Measurements from ENCODE around the gene OSBPL5. TPM values are rescaled to one million over a fixed set of nuclear protein-coding genes. Genes with fewer than 3 reads are reported as not detected.
"Not testable (repeated sequence)": the region's sequence is repeated elsewhere in the genome, so short reads cannot be mapped to it uniquely, and the experiment has no call there.

OSBPL5 gene
- total RNA-seq, 1 experiment from 2014 or later = 51.4 TPM

GRCh38 chr11:3064709-3065108 lies 100.4 kb downstream of the OSBPL5 start:
- ATAC-seq; H3K9me3 ChIP-seq (ENCODE audit: low read length); H4K20me1 ChIP-seq (ENCODE audit: low read length); H2AFZ ChIP-seq (ENCODE audit: low read length); H3K4me3 ChIP-seq (ENCODE audit: low read length); H3K27me3 ChIP-seq (ENCODE audit: low read length); POLR2A ChIA-PET (ENCODE audit: unreplicated experiment); DNase-seq; H3K79me2 ChIP-seq (ENCODE audit: low read length); intact Hi-C loops (cut with micrococcal nuclease); H3K9me2 ChIP-seq (replicated peaks; ENCODE audit: low read length); H3F3A ChIP-seq (ENCODE audit: low read length, unreplicated experiment); H3K9ac ChIP-seq (ENCODE audit: low read length); H3K27ac ChIP-seq (ENCODE audit: low read length); H3K36me3 ChIP-seq (ENCODE audit: low read depth, low read length); H3K4me2 ChIP-seq (ENCODE audit: low read length); H3K4me1 ChIP-seq (ENCODE audit: insufficient read depth, low read length); BruUV-seq (replicated peaks); CTCF ChIA-PET: not testable (repeated sequence)

GRCh38 chr11:3063876-3064275 lies 101.2 kb downstream of the OSBPL5 start:
- H2AFZ ChIP-seq (ENCODE audit: low read length); H3K9ac ChIP-seq (ENCODE audit: low read length); H3K9me3 ChIP-seq (ENCODE audit: low read length); H3K4me1 ChIP-seq (ENCODE audit: insufficient read depth, low read length); H3K27ac ChIP-seq (ENCODE audit: low read length); intact Hi-C loops (cut with micrococcal nuclease); H3K4me3 ChIP-seq (ENCODE audit: low read length); H3K36me3 ChIP-seq (ENCODE audit: low read depth, low read length); H3F3A ChIP-seq (ENCODE audit: low read length, unreplicated experiment); H3K4me2 ChIP-seq (ENCODE audit: low read length); ATAC-seq; H3K9me2 ChIP-seq (replicated peaks; ENCODE audit: low read length); POLR2A ChIA-PET (ENCODE audit: unreplicated experiment); DNase-seq; CTCF ChIA-PET; H3K27me3 ChIP-seq (ENCODE audit: low read length); H4K20me1 ChIP-seq (ENCODE audit: low read length); BruUV-seq (replicated peaks); H3K79me2 ChIP-seq (ENCODE audit: low read length): not testable (repeated sequence)

GRCh38 chr11:3063432-3063831 lies 101.7 kb downstream of the OSBPL5 start:
- H4K20me1 ChIP-seq (ENCODE audit: low read length); H3F3A ChIP-seq (ENCODE audit: low read length, unreplicated experiment); H3K4me1 ChIP-seq (ENCODE audit: insufficient read depth, low read length); ATAC-seq; intact Hi-C loops (cut with micrococcal nuclease); H3K27me3 ChIP-seq (ENCODE audit: low read length); BruUV-seq (replicated peaks); H3K4me2 ChIP-seq (ENCODE audit: low read length); H3K4me3 ChIP-seq (ENCODE audit: low read length); H3K36me3 ChIP-seq (ENCODE audit: low read depth, low read length); H3K9me2 ChIP-seq (replicated peaks; ENCODE audit: low read length); POLR2A ChIA-PET (ENCODE audit: unreplicated experiment); CTCF ChIA-PET; H3K9me3 ChIP-seq (ENCODE audit: low read length); H2AFZ ChIP-seq (ENCODE audit: low read length); H3K27ac ChIP-seq (ENCODE audit: low read length); H3K79me2 ChIP-seq (ENCODE audit: low read length); DNase-seq; H3K9ac ChIP-seq (ENCODE audit: low read length): not testable (repeated sequence)

GRCh38 chr11:3060436-3061025 lies 104.6 kb downstream of the OSBPL5 start:
- Histone ChIP-seq H3K79me2 (ENCODE audit: low read length) (peaks cover 17% of the 10 kb centered on the region), H3K27me3 (ENCODE audit: low read length) (no peaks in the 10 kb centered on the region), H3F3A (ENCODE audit: low read length, unreplicated experiment) (no peaks in the 10 kb centered on the region), H3K27ac (ENCODE audit: low read length) (no peak overlapping the region), H4K20me1 (ENCODE audit: low read length) (peaks cover 5% of the 10 kb centered on the region; the same call in 1 of the 2 replicates), H3K36me3 (ENCODE audit: low read depth, low read length) (no peaks in the 10 kb centered on the region), H3K9me3 (ENCODE audit: low read length) (no peaks in the 10 kb centered on the region), H3K4me2 (ENCODE audit: low read length) (no peak overlapping the region), H3K4me3 (ENCODE audit: low read length) (no peak overlapping the region), H3K4me1 (ENCODE audit: insufficient read depth, low read length) (peaks cover 20% of the 10 kb centered on the region), H3K9ac (ENCODE audit: low read length) (no peak overlapping the region), H3K9me2 (replicated peaks; ENCODE audit: low read length) (no peaks in the 10 kb centered on the region), H2AFZ (ENCODE audit: low read length) (no peak overlapping the region)
- ChIA-PET CTCF (no interaction called here), POLR2A (ENCODE audit: unreplicated experiment) (no interaction called here)
- no TSS peak for BruUV-seq (replicated peaks)
- ATAC-seq (no peak), DNase-seq (no peak)
- TF ChIP-seq EZH2phosphoT487 (IDR thresholded peaks at IDR 0.05; ENCODE audit: borderline replicate concordance, low read length) (no peak), EZH2 (IDR thresholded peaks at IDR 0.05; ENCODE audit: low read length, unreplicated experiment) (no peak), CTCF (conservative IDR thresholded peaks at IDR 0.05; ENCODE audit: low read depth, low read length) (no peak)
- intact Hi-C loops (cut with micrococcal nuclease) = no loop called here
